Activated CD8-positive, alpha-beta memory T cell treated with anti-CD3 and anti-CD28 coated beads, Interleukin-2, amount 50 U/mL, for 24 hours (primary cell): ENCODE measurements around the gene ZNF705A.
"Not testable (repeated sequence)": the region's sequence is repeated elsewhere in the genome, so short reads cannot be mapped to it uniquely, and the experiment has no call there.

Experiments used
- DNase-seq: peaks from one replicate; pipeline ENCODE4 v3.0.0-alpha.2; 2020; ENCODE audit errors: extremely low read depth

The ZNF705A gene

DNA sequence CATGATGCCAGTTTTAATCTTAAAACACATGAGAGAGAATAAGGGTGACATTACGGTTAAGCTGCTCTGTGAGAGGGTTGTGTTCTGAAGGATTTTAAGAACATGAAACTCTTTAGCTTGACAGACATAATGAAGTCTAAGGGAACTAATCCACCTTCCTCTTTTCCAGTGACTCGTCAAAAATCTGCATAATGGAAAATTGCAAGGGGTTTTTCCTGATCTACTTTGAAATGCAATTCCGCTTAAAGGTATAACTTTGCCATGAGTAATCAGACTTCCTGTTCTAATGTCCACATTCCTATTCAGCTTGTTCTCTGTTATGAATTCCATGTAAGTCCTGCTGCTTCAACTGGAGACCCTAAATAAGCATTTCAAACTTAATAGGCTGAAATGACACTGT lies at the start of gene ZNF705A:
Gene ZNF705A (plus strand): TSS at position 171 of the 400 bp plus-strand sequence. CDS start 15,611 bp downstream, outside the sequence.
- DNase-seq: no peak

DNA sequence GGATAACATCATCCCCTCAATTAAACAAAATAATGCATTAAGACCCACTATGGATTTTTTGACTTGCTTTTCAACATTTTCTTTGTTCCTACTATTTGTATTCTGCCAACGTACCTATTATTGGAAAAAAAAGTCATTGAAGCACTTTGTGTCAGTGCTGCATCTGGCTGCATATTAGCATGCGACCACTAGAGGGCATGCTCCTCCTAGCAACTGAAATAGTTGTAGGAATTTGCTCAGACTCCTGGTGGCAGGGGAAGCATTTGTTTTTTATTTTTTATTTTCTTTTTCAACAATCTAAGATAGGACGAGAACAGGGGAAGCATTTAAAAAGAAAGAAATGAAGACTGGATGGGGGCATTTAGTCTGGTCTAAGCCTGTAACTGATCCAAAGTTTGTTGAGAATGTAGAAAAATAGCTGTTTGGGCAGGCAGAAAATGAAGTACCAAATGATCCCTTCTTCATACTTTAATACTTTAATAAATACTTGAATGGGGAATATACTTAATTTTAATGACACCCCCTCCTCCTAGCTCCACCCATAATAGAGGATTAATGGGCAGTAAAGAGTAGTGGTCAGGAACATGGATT lies 47.9 kb upstream of the ZNF705A start:
- peak; percentile 61 for DNase-seq

- DNase-seq: not testable (repeated sequence)
Measured at GRCh38 chr12:8113117-8113516, 43.7 kb upstream of the ZNF705A start.

GRCh38 chr12:8120072-8120713 lies 36.6 kb upstream of the ZNF705A start:
- no peak for DNase-seq

- no peak for DNase-seq
Measured at GRCh38 chr12:8123124-8123912, 33.5 kb upstream of the ZNF705A start, which contains the start of gene CLEC4A. CLEC4A (plus strand) TSS chr12:8123617; CDS start chr12:8123879, 262 bp downstream.

DNA sequence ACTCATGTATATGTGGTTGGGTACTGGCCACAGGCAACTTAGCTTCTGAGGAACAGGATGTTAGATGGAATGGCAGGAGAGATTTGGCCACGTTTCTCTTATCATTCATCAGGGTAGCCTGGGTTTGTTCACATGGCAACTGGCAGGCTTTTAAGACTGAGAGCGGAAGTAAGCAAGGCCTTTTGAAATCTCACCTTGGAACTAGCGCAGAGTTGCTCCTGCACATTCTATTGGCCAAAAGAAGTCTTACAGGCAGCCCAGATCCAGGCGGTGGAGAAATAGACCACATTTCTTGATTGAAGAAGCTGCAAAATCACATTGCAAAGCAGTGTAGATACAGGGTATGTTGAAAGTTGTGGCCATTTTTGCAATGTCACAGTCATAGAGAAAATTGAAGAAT lies 29.7 kb upstream of the ZNF705A start:
- no peak for DNase-seq

DNA sequence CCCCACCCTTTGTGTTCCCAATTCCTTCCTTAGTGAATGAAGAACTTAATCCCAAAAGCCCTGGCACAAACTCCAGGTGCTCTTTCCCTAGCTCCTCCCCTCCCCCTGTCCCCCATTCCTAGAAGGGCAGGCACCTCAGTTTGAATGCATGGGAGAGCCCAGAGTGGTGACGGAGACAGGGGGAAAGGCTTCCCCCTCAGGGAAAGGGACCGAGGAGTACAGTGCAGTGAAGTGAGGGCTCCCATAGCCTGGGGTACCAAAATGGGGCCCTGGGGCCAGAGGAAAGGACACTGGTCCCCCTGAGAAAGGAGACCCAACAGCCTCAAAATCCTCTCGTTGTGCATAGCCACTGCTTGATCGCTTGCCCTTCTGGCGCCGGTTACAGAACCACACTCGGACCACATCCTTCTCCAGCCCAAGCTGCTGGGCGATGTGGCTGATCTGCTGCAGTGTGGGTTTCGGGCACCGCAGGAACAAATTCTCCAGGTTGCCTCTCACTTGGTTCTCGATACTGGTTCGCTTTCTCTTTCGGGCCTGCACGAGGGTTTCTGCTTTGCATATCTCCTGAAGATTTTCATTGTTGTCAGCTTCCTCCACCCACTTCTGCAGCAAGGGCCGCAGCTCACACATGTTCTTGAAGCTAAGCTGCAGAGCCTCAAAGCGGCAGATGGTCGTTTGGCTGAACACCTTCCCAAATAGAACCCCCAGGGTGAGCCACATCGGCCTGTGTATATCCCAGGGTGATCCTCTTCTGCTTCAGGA lies 23.0 kb upstream of the ZNF705A start:
- DNase-seq: not testable (repeated sequence)

DNA sequence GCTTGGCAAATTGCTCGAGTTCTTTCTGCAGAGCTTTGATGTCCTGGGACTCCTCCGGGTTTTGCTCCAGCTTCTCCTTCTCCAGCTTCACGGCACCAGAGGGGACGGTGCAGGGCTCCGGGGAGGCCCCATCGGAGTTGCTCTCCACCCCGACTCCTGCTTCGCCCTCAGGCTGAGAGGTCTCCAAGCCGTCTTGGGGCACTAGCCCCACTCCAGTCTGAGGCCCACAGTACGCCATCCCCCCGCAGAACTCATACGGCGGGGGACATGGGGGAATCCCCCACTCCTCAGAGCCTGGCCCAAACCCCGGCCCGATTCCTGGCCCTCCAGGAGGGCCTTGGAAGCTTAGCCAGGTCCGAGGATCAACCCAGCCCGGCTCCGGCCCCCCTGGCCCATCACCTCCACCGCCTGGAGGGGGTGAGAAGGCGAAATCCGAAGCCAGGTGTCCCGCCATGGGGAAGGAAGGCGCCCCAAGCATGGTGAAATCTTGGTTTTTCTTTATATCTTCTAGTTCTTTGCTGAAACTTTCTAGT lies 22.4 kb upstream of the ZNF705A start:
- DNase-seq: not testable (repeated sequence)

GRCh38 chr12:8141647-8142046 lies 15.2 kb upstream of the ZNF705A start:
- not testable (repeated sequence) for DNase-seq

GRCh38 chr12:8143261-8143660 lies 13.6 kb upstream of the ZNF705A start:
- no peak for DNase-seq

DNA sequence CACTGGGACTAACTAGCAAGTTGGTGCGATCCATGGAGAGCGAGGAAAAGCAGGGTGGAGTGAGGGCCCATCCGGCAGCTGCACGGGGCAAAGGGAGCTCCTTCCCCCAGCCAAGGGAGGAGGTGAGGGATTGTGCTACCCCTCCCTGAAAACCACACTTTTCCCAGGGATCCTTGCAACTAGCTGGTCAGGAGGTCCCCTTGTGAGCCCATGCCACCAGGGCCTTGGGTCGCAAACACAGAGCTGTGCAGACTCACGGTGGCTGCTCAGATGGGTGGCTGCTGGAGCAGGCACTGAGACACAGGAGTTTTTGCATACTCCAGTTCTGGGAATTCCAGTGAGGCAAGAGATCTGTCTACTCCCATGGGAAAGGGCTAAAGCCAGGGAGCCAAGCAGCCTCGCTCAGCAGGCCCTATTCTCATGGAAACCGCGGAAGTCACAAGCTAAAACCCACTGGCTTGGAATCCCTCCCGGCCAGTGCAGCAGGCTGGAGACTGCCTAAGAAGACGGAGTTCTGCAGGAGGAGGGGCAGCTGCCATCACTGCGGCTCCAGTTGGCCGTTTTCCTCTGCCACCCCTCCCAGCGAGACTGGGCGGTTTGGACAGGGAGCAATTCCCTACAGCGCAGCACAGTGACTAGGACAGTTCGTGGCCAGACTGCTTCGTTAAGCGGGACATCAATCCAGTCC lies 10.9 kb upstream of the ZNF705A start:
- no peak for DNase-seq

- no peak for DNase-seq
Measured at GRCh38 chr12:8146442-8146771, 10.4 kb upstream of the ZNF705A start.

GRCh38 chr12:8154526-8154925 lies 2.3 kb upstream of the ZNF705A start:
- DNase-seq: no peak

DNA sequence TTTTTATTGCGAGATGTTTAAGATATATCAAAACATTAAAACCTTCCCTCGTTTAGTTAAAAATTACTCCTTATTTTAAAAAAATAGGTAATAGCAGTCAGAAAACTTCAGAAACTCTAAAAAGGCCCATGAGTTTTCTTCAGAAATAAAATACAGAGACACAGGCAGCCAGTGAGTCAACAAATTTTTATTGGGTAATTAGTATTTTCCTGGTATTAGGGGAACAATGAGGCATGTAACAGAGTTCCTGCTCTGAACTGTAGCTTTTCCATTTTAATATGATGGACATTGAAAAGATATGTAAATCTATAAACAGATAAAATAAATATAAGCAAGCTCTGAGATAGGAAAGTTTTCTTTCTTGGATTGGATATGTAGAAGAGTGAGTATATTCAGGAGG lies 399 bp upstream of the ZNF705A start:
- no peak for DNase-seq

DNA sequence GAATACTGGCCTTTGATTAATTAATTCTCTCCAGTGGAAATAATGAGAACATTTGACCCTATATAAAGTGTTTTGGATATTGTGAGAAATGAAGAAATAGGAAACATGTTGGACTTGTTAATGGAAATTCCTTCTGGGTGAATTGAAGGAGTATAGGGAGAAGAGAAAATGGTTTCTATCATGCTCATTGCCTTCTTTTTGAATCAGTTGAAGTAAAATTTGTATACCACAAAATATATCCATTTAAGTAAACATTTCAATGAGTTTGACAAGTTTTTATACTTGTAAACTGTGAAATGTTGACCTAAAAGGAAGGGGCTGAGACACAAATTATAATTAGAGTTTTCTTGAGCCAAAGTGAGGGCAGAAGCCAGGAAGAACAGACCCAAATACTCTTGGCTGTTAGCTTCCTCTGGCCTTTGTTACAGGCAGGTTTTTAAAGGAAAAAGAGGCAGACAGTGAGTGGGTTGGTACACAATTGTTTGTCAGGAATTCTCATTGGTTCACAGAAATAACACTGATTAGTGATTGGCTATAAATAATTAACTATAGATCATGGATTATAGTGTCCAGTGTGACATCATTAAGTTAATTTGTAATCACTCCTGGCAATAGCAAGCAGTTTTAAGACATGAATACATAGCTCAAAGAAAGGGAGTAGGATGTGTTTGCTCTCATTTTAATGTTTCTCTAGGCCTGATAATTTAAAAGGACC lies 826 bp downstream of the ZNF705A start:
- no peak for DNase-seq

GRCh38 chr12:8172911-8173310 lies 16.1 kb downstream of the ZNF705A start:
- DNase-seq: not testable (repeated sequence)

- peak; percentile 15 for DNase-seq
Measured at GRCh38 chr12:8179989-8180585, 23.3 kb downstream of the ZNF705A start.

GRCh38 chr12:8181271-8181670 lies 24.5 kb downstream of the ZNF705A start:
- DNase-seq: not testable (repeated sequence)

- DNase-seq: not testable (repeated sequence)
Measured at GRCh38 chr12:8182923-8183322, 26.1 kb downstream of the ZNF705A start.

- DNase-seq: not testable (repeated sequence)
Measured at GRCh38 chr12:8183346-8183745, 26.5 kb downstream of the ZNF705A start.
